ENCODE data around the gene RGS7.

The RGS7 gene

DNA sequence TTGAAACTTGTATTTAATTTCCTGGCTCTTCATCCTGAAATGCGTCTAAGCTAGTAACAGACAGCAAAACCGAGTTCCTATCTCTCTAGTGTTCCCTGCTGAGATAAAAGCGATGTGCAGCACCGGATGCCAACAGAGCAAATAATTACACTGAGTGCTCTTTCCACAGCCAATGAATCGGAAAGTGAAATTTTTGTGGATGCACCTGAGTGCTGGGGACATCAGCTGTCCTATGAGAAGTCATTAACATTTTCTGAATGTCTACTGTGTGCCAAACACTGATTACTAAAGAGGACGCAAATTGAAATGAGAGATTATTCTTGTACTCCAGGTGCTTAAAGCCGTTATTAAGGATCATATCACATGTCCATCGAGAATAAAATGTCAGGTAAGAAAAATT, 278.0 kb downstream of the RGS7 start:
- no peak overlapping the region for H3K4me3 ChIP-seq (ENCODE audit: low read length)
- no peak for DNase-seq (ENCODE audit: low read depth)
- no peaks in the 10 kb centered on the region for H3K9me3 ChIP-seq (ENCODE audit: control insufficient read depth, low read length)
- no peak overlapping the region for H3K9ac ChIP-seq (ENCODE audit: low read length)
- H3K27me3 ChIP-seq (replicated peaks; ENCODE audit: control insufficient read depth, insufficient read depth, low read length), result no peaks in the 10 kb centered on the region
- no peaks in the 10 kb centered on the region for H3K4me1 ChIP-seq (ENCODE audit: control insufficient read depth, insufficient read depth, low read length)
- no peaks in the 10 kb centered on the region for H3K36me3 ChIP-seq (ENCODE audit: control insufficient read depth, insufficient read depth, low read length, severe bottlenecking)

DNA sequence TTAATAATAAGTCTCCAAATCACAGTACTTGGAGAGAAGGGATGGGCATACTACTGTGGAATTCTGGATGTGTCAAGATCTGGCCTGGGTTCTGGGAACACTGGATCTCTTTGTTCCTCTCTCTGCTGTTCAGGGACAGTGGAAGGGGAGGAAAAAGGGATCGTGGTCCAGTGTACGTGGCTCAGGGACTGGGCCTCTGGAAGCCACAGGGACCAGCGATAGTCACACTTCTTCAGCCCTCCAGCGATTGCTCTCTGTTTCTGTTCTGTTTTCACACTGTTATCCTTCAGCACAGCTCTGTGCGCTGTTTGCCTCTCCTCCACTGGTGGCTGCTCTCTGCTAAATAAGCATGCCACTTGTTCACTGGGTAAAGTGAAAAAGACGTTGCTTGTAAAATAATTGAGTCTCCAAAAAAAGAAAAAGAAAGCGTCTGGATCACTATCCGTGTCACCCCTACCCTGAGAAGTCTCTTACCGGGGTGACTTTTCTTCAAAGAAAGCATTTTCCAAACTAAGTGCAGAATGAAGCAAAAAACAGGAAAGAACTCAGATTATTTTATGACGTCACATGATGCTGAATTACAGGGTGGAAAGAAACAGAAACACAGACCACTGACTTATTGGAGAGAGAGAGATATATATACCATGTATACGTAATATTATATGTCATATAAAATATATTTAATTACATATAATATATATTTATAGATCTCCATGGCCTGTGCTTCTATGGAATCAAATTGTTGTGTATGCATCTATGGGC, 279.4 kb downstream of the RGS7 start:
- no peaks in the 10 kb centered on the region for H3K36me3 ChIP-seq (ENCODE audit: control insufficient read depth, insufficient read depth, low read length, severe bottlenecking)
- no peak for DNase-seq (ENCODE audit: low read depth)
- H3K27me3 ChIP-seq (replicated peaks; ENCODE audit: control insufficient read depth, insufficient read depth, low read length), result no peaks in the 10 kb centered on the region
- no peak overlapping the region for H3K9ac ChIP-seq (ENCODE audit: low read length)
- H3K9me3 ChIP-seq (ENCODE audit: control insufficient read depth, low read length), result no peaks in the 10 kb centered on the region
- H3K4me3 ChIP-seq (ENCODE audit: low read length), result no peak overlapping the region
- no peaks in the 10 kb centered on the region for H3K4me1 ChIP-seq (ENCODE audit: control insufficient read depth, insufficient read depth, low read length)

- no peak for DNase-seq (ENCODE audit: low read depth)
- H3K9ac ChIP-seq (ENCODE audit: low read length), result no peak overlapping the region
Measured at GRCh38 chr1:241074507-241074906, 282.5 kb downstream of the RGS7 start.

GRCh38 chr1:241068359-241068758, 288.6 kb downstream of the RGS7 start:
- Histone ChIP-seq H3K4me3 (ENCODE audit: low read length) (no peak overlapping the region), H3K9ac (ENCODE audit: low read length) (no peak overlapping the region), H3K4me1 (ENCODE audit: control insufficient read depth, insufficient read depth, low read length) (no peaks in the 10 kb centered on the region), H3K27me3 (replicated peaks; ENCODE audit: control insufficient read depth, insufficient read depth, low read length) (no peaks in the 10 kb centered on the region), H3K36me3 (ENCODE audit: control insufficient read depth, insufficient read depth, low read length, severe bottlenecking) (no peaks in the 10 kb centered on the region), H3K9me3 (ENCODE audit: control insufficient read depth, low read length) (no peaks in the 10 kb centered on the region)
- no peak for DNase-seq (ENCODE audit: low read depth)

More at GRCh38 chr1:241074507-241074906, 282.5 kb downstream of the RGS7 start:
- H3K27me3 ChIP-seq (replicated peaks; ENCODE audit: control insufficient read depth, insufficient read depth, low read length), result no peaks in the 10 kb centered on the region
- H3K36me3 ChIP-seq (ENCODE audit: control insufficient read depth, insufficient read depth, low read length, severe bottlenecking), result no peaks in the 10 kb centered on the region
- no peaks in the 10 kb centered on the region for H3K4me1 ChIP-seq (ENCODE audit: control insufficient read depth, insufficient read depth, low read length)
- H3K9me3 ChIP-seq (ENCODE audit: control insufficient read depth, low read length), result no peaks in the 10 kb centered on the region
- H3K4me3 ChIP-seq (ENCODE audit: low read length), result no peak overlapping the region

DNA sequence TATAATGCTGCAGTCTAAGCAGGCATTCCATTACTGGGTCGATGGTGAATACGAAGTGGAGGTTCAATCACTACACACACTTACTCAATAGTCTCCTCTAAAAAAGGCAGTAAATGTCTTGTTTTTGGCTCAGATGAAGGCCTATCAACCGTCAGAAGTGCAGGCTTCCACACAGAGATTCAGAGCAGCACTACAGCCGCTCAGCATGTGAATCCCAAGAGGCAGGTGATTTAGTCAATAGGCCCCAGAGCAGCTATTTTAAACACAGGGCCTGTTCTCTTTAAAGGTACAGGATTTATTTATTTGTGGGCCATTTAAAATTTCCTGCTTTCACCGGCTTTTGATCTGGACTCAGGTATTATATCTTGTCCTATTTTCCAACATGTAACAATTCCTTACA, 293.7 kb downstream of the RGS7 start:
- Histone ChIP-seq H3K4me3 (ENCODE audit: low read length) (no peak overlapping the region), H3K36me3 (ENCODE audit: control insufficient read depth, insufficient read depth, low read length, severe bottlenecking) (no peaks in the 10 kb centered on the region), H3K4me1 (ENCODE audit: control insufficient read depth, insufficient read depth, low read length) (no peaks in the 10 kb centered on the region), H3K27me3 (replicated peaks; ENCODE audit: control insufficient read depth, insufficient read depth, low read length) (no peaks in the 10 kb centered on the region), H3K9me3 (ENCODE audit: control insufficient read depth, low read length) (no peaks in the 10 kb centered on the region), H3K9ac (ENCODE audit: low read length) (no peak overlapping the region)
- no peak for DNase-seq (ENCODE audit: low read depth)

- H3K9me3 ChIP-seq (ENCODE audit: control insufficient read depth, low read length), result no peaks in the 10 kb centered on the region
- no peak overlapping the region for H3K4me3 ChIP-seq (ENCODE audit: low read length)
- no peaks in the 10 kb centered on the region for H3K36me3 ChIP-seq (ENCODE audit: control insufficient read depth, insufficient read depth, low read length, severe bottlenecking)
- no peaks in the 10 kb centered on the region for H3K4me1 ChIP-seq (ENCODE audit: control insufficient read depth, insufficient read depth, low read length)
- H3K27me3 ChIP-seq (replicated peaks; ENCODE audit: control insufficient read depth, insufficient read depth, low read length), result no peaks in the 10 kb centered on the region
- DNase-seq (ENCODE audit: low read depth), result peak; percentile 2
- no peak overlapping the region for H3K9ac ChIP-seq (ENCODE audit: low read length)
Measured at GRCh38 chr1:241061062-241061461, 295.9 kb downstream of the RGS7 start.

DNA sequence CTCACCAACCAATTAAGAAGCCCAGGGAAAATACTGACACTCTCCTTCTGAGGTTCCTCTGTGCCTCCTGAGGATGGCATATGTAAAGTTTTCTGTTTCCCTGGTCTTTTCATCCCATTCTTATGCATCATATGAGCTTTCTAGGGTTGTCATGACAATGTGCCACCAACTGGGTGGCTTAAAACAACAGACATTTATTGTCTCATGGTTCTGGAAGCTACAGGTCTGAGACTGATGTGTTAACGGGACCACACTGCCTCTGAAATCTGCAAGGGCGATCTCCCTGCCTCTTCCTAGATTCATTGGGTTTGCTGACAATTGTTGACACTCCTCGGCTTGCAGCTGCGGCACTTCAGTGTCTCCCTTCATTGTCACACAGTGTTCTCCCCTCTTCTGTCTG, 308.4 kb downstream of the RGS7 start:
- Histone ChIP-seq H3K27me3 (replicated peaks; ENCODE audit: control insufficient read depth, insufficient read depth, low read length) (no peaks in the 10 kb centered on the region), H3K9ac (ENCODE audit: low read length) (no peak overlapping the region), H3K36me3 (ENCODE audit: control insufficient read depth, insufficient read depth, low read length, severe bottlenecking) (no peaks in the 10 kb centered on the region), H3K4me1 (ENCODE audit: control insufficient read depth, insufficient read depth, low read length) (no peaks in the 10 kb centered on the region), H3K9me3 (ENCODE audit: control insufficient read depth, low read length) (no peaks in the 10 kb centered on the region), H3K4me3 (ENCODE audit: low read length) (no peak overlapping the region)
- no peak for DNase-seq (ENCODE audit: low read depth)

- Histone ChIP-seq H3K4me1 (ENCODE audit: control insufficient read depth, insufficient read depth, low read length) (no peaks in the 10 kb centered on the region), H3K27me3 (replicated peaks; ENCODE audit: control insufficient read depth, insufficient read depth, low read length) (no peaks in the 10 kb centered on the region), H3K4me3 (ENCODE audit: low read length) (no peak overlapping the region), H3K36me3 (ENCODE audit: control insufficient read depth, insufficient read depth, low read length, severe bottlenecking) (no peaks in the 10 kb centered on the region), H3K9ac (ENCODE audit: low read length) (no peak overlapping the region), H3K9me3 (ENCODE audit: control insufficient read depth, low read length) (no peaks in the 10 kb centered on the region)
- DNase-seq (ENCODE audit: low read depth), result no peak
Measured at GRCh38 chr1:241045659-241046058, 311.3 kb downstream of the RGS7 start.

GRCh38 chr1:241034203-241034936, 322.6 kb downstream of the RGS7 start:
- peaks cover 4% of the 10 kb centered on the region for H3K9me3 ChIP-seq (ENCODE audit: control insufficient read depth, low read length)

DNA sequence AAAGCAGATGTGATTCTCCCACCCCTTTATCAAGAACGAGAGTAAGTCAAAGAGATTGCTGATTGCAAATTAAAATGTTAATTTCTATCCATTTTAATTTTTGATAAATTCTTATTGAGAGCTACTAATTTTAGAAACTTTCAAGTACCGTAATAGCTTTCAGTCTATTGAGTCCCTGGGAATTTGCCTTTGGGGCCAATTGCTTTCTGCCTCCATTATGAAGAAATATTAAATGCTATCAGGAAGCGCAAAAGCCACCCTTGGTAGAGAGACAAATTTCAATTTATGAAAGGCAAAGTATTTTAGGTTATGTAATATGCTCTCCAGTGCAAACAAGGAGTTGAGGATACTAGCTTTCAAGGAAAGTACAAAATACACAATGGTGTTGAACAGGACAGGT, 332.2 kb downstream of the RGS7 start:
- Histone ChIP-seq H3K9ac (ENCODE audit: low read length) (no peak overlapping the region), H3K9me3 (ENCODE audit: control insufficient read depth, low read length) (no peaks in the 10 kb centered on the region), H3K36me3 (ENCODE audit: control insufficient read depth, insufficient read depth, low read length, severe bottlenecking) (no peaks in the 10 kb centered on the region), H3K4me1 (ENCODE audit: control insufficient read depth, insufficient read depth, low read length) (no peaks in the 10 kb centered on the region), H3K27me3 (replicated peaks; ENCODE audit: control insufficient read depth, insufficient read depth, low read length) (no peaks in the 10 kb centered on the region), H3K4me3 (ENCODE audit: low read length) (no peak overlapping the region)
- no peak for DNase-seq (ENCODE audit: low read depth)

More at GRCh38 chr1:241034203-241034936, 322.6 kb downstream of the RGS7 start:
- Histone ChIP-seq H3K9ac (ENCODE audit: low read length) (no peak overlapping the region), H3K36me3 (ENCODE audit: control insufficient read depth, insufficient read depth, low read length, severe bottlenecking) (no peaks in the 10 kb centered on the region), H3K4me3 (ENCODE audit: low read length) (no peak overlapping the region), H3K27me3 (replicated peaks; ENCODE audit: control insufficient read depth, insufficient read depth, low read length) (no peaks in the 10 kb centered on the region), H3K4me1 (ENCODE audit: control insufficient read depth, insufficient read depth, low read length) (no peaks in the 10 kb centered on the region)
- no peak for DNase-seq (ENCODE audit: low read depth)

- Histone ChIP-seq H3K27me3 (replicated peaks; ENCODE audit: control insufficient read depth, insufficient read depth, low read length) (no peaks in the 10 kb centered on the region), H3K9me3 (ENCODE audit: control insufficient read depth, low read length) (peaks cover 7% of the 10 kb centered on the region)
Measured at GRCh38 chr1:241022366-241022765, 334.6 kb downstream of the RGS7 start.

More at GRCh38 chr1:241022366-241022765, 334.6 kb downstream of the RGS7 start:
- H3K4me1 ChIP-seq (ENCODE audit: control insufficient read depth, insufficient read depth, low read length), result no peaks in the 10 kb centered on the region
- DNase-seq (ENCODE audit: low read depth), result no peak
- H3K4me3 ChIP-seq (ENCODE audit: low read length), result no peak overlapping the region
- no peaks in the 10 kb centered on the region for H3K36me3 ChIP-seq (ENCODE audit: control insufficient read depth, insufficient read depth, low read length, severe bottlenecking)
- H3K9ac ChIP-seq (ENCODE audit: low read length), result no peak overlapping the region
